CMK (cell line): ENCODE measurements around the gene ZNF524.
"Not testable (repeated sequence)": the region's sequence is repeated elsewhere in the genome, so short reads cannot be mapped to it uniquely, and the experiment has no call there.

ENCODE experiments used
- DNase-seq: peaks from one replicate; pipeline ENCODE4 v3.0.0-alpha.2; 2010; ENCODE audit warnings: low read depth

The ZNF524 gene

DNA sequence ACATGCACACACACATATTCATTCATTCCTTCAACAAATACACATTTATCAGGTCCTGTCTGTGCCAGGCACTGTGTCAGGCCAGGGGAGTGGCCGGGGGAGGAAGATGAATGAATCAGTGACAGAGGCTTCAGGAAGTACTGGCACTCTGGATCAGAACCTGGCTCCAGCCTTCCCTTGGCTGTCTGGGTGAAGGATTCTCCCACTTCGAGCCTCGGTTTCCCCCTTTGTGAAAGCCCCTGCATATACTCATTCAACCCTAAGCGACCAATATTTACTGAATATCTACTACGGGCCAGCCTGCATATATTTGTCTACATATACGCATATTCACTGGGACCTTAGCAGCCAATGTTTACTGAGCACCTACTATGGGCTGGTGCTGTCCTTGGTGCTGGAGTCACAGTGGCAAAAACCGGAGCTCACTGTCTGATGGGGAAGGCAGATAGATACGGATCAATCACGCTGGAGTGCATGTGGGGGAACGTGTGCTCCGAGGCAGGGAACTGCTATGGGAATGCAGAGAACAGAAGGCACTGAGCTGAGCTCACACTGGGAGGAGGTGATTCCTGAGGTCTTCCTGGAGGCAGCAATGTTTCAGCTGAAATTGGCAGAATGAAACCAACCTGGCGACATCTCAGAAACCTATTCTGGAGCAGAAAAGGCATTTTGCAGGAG lies 18.8 kb upstream of the ZNF524 start:
- DNase-seq = no peak

DNA sequence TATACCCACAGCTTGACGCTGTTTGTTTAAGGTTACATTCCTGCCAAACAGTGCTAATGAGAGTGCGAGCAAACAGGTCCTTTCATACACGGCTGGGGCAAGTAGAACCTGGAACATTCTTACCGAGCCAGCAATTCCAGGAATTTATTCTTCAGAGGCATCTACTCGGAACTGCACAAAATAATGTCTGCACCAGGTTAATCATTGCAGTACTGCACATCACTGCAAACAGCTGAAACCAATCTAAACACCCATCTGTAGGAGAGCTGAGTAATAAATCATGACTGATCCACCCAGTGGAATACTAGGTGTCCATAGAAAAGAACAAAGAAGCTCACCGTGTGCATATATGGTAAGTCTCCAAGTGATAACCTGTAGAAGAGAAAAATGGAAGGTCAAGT lies 18.3 kb upstream of the ZNF524 start:
- no peak for DNase-seq

DNA sequence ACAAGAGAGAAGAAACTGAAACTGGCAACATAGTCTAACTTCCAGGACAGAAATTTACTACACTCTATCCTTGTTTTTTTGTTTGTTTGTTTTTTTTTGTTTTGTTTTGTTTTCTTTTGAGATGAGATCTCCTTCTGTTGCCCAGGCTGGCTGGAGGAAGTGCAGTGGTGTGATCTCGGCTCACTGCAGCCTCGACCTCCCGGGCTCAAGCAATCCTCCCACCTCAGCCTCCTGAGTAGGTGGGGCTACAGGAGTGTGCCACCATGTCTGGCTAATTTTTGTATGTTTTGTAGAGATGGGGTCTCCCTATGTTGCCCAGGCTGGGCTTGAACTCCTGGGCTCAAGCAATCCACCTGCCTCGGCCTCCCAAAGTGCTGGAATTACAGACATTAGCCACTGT lies 17.8 kb upstream of the ZNF524 start:
- DNase-seq = not testable (repeated sequence)

DNA sequence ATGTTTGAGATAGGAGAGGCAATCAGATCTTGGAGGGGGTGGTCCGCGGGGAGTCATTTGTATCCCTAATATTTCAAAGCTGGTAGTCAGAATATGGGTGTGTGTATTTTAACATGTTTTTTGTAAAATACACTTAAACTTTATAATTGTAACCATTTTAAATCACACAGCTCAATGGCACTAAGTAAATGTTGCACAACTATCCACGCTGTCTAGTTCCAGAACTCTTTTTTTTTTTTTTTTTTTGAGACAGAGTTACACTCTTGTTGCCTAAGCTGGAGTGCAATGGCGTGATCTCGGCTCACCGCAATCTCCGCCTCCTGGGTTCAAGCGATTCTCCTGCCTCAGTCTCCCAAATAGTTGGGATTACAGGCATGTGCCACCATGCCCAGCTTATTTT lies 16.2 kb upstream of the ZNF524 start:
- DNase-seq = not testable (repeated sequence)

DNA sequence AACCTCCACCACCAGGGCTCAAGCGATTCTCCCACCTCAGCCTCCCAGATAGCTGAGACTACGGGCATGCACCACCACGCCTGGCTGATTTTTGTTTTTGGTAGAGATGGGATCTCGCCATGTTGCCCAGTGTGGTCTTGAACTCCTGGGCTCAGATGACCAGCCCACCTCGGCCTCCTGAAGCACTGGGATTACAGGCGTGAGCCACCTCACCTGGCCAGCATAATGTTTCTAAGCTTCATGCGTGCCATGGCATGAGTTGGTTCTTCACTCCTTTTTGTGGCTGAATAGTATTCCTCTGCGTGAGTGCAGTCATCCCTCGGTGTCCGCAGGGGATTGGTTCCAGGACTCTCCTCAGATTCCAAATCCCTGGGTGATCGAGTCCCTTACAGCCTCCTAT lies 15.2 kb upstream of the ZNF524 start:
- no peak for DNase-seq

DNA sequence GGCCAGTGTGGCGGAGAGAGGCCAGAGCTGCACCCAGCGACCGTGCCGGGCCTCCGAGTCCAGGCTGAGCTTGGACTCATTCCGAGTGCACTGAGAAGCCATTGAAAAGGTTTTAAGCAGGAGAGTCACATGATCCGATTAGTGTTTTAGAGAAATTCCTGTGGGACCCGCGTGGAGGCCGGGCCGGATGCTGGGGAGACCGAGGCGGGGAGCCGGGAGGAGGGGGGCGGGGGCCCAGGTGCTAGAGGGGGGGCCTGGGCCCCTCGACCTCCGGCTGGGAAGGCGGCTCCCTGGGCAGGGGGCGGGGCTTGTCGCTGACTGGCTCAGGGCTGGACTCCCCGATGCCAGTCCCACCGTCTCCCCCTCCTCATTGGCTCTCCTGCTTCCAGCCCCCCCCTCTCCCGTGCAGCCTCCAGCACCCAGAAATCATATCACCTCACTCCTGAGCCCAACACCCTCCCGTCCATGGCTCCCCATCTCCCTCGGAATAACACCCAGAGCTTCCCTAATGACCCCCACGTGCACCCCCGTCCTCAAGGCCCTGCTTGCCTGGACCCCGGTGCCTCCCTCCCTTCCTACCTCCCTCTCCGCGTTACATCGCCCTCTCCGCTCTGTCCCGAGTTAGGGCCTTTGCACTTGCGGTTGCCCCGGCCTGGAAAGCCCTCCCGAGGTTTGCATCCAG lies 14.3 kb upstream of the ZNF524 start:
- DNase-seq = no peak

DNA sequence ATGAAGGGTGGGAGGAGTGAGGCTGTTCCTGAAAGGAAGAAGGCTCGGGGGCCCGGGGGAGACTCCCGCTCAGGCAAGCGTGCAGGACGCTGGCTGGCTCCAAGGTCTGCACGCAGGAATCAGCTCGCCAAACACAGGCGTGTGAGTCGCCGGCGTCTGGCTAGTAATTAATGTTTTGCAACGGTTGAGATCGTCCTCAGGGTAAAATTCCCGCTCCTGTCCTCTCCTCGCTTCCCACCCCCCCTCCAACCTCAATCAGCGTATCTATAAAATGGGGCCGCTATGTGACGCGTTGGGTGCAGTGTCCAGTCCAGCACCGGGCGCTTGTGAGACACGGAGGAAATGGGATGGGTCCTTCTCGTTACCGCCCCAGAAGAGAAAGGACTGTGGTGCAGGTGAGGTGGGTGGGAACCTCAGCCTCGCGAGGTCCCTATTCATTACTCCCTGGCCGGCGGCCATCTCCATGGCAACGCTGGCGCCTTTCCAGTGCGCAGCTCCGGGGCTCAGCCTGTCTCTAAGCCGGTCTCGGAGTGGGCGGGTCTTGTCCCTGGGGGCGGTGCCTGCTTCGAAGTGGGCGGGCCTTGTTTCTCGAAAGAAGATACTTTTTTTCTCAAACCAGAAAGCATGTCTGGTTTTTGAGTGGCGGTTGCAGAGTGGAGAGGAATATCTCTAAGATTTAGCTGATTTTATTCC lies 13.0 kb upstream of the ZNF524 start:
- peak; percentile 81 for DNase-seq

DNA sequence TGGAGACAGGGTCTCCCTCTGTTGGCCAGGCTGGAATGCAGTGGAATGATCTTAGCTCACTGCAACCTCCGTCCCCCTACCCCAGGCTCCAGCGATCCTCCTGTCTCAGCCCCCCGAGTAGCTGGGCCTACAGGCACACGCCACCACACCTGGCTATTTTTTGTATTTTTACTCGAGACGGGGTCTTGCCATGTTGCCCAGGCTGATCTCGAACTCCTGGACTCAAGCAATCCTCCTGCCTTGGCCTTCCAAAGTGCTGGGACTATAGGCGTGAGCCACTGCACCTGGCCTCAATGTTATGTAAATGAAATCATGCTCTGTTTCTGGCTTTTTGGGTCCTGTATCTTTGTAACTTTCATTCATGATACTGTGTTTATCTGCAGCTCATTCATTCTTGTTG lies 11.3 kb upstream of the ZNF524 start:
- DNase-seq = no peak

DNA sequence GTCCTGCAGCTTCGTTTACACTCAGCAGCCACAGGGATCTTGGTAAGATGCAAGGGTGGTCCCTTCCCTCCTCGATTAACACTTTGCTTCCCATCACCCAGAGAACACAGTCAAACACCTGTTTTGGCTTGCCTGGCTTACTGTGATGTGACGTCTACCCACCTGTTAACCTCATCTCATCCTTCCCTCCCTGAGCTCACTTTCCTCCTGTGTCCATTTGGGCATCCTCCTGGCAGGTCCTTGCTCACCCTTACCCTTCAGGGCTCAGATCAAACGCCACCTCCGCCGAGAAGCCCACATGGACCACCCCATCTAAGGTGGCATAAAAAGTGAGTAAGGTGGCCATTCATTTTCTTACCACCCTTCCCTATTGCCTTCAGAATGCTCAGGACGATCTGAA lies 10.0 kb upstream of the ZNF524 start:
- no peak for DNase-seq

DNA sequence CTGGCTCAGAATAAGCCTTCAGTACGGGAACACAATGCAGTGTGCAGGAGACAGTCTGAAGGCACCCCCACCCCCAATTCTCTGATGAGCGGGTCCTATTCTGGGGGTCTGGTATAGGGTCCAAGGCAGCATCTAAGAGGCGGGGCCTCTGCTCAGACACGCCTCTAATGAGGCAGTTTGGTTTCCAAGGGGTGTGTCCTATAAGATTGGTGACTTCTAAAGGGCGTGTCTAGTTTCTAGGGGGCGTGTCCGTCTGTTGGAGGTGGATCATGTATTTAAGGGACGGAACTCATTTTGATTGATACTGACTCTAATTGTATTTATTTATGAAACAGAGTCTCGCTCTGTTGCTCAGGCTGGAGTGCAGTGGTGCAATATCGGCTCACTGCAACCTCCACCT lies 9.5 kb upstream of the ZNF524 start:
- no peak for DNase-seq

DNA sequence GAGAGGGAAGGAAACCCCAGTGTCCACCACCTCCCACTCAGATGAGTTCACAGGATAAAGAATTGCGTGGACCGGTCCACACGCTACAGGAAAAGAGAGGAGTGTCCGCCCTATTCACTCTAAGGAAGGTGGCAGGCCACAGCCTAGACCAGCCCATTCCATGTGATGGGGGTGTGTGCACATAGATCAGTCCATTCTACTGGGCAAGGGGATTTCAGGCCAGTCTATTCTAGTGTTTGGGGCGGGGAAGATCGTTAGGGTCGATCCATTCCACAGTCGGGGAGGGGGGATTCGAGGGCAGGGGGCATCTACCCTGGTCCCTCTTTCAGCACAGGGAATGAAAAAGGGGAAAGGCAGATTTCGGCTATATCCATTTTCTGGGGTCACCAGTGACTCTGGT lies 8.5 kb upstream of the ZNF524 start:
- no peak for DNase-seq

DNA sequence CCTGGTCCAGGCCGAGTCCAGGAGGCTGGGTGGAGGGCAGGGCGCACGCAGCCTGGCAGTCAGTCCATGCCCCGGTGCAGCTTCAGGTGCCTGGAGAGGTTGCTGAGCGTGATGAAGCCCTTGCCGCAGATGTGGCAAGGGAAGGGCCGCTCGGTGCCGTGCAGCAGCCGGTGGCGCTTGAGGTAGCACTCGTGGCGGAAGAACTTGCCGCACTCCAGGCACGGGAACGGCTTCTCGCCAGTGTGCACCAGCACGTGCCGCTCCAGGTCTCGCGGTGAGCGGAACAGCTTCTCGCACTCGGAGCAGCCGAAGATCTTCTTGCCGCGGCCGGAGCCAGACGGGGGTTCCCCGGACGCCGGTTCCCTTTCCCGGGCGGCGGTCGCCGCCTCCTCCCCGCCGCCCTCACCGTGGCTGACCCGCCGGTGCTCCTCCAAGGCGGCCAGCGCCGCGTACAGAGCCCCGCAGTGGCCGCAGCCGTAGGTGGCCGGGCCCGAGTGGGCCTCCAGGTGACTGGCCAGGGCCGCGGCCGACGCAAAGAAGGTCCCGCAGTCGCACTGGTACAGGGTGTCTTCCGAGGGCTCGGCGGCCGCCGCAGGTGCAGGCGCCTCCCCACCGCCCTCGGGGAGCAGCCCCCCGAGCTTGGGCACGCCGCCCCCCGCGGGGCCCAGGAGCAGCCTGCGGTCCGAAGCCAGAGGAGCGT lies 7.5 kb upstream of the ZNF524 start:
- no peak for DNase-seq

DNA sequence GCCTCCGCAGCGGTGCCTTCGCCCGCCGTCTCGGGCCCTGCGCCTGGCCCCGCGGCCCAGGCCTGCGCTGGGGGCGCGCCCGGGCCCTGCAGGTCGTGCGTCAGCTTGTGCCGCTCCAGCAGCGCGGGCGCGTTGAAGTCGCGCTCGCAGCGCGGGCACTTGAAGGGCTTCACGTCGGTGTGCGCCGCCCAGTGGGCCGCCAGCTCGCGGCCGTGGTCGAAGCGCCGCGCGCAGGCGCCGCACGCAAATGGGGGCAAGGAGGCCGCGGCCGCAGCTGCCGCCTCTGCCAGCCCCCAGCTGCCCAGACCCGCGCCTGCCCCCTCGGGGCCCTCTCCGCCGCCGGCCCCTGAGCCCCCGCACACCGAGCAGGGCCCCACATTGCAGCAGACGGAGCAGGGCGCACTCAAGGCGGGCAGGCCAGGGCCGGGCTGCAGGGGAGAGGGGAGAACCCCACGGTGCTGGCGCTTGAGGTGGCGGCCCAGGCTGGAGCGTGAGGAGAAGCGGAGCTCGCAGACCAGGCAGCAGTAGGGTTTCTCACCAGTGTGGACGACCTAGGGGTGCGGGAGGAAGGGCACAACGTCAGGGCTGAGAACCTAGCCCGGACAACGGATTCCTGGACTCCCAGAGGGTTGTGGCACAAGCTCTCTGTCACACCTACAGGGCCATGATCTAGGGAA lies 6.9 kb upstream of the ZNF524 start:
- DNase-seq = no peak

DNA sequence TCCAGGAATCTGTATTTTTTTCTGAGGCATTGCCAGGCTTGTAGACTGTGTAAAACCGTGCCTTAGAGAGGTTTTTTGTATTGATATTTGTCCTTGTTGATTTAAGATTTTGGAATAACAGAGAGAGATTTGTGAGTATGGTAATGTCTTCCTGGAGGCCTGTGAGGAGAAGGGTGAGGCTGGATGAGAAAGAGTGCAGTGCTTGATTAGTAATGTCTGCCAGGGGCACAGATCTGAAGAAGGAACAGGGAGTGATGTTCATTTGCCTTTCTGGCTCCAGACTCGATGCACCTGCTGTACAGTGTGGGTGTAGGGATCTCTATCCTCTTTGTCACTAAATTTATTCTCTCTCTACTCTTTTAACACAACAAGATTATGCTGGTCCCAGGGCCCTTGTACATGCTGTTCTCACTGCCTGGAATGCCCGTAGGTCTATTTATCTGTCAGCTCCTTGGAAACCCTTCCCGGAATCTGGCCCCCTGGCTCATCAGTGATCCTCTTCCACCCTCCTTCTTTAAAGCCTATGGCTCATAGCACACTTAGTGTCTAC lies 5.0 kb upstream of the ZNF524 start:
- no peak for DNase-seq

DNA sequence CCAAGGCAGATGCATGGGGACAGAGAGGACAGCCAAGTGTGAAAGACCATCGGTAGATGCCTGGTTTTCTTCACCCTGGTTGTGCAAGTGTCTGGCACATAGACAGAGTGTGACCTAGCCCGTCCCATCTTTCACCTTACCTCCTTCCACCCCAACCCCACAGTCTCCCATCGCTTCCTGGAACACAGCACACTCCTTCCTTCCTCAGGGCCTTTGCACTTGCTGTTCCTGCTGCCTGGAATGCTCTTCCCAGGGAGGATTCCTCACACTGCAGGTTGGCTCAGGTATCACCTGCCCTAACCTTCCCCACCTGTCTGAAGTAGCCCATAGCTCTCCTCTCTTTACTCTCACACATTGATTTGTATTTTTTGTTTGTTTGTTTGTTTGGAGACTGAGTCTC lies 3.8 kb upstream of the ZNF524 start:
- DNase-seq = no peak

DNA sequence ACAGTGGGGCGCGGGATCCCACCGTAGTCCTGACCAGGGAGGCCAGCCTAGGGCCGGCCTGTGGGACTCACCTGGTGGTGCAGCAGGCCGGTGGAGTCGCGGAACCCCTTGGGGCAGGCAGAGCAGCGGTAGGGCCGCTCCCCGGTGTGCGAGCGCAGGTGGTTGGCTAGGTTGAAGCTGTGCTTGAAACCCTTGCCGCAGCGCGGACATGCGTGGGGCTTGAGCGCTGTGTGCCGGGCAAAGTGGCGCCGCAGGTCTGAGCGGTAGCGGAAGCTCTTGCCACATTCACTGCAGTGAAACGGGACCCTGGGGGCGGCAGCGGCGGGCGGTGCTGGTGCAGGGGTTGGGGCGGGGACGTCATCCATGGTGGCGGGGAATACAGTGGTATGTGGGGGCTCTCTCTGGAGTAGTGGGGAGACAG lies 2.6 kb upstream of the ZNF524 start:
- DNase-seq = no peak

DNA sequence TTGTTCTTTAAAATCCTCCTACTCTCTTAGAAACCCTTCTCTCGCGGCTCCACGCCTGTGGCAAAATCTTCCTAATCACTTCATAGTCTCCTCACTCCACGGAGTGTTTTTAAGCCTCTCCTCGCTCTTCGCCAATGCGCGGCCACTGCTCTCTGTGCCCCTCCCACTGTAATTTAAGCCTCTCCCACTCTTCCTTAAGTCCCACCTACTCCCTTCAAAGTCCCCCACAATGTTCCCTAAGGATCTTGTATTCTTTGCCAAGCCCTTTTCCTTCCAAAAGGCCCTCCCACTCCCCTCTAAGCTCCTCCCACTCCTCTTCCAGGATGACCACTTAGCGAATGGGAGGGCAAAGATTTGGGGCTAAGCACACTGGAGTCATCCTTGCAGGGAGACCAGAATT lies 2.1 kb upstream of the ZNF524 start:
- no peak for DNase-seq

DNA sequence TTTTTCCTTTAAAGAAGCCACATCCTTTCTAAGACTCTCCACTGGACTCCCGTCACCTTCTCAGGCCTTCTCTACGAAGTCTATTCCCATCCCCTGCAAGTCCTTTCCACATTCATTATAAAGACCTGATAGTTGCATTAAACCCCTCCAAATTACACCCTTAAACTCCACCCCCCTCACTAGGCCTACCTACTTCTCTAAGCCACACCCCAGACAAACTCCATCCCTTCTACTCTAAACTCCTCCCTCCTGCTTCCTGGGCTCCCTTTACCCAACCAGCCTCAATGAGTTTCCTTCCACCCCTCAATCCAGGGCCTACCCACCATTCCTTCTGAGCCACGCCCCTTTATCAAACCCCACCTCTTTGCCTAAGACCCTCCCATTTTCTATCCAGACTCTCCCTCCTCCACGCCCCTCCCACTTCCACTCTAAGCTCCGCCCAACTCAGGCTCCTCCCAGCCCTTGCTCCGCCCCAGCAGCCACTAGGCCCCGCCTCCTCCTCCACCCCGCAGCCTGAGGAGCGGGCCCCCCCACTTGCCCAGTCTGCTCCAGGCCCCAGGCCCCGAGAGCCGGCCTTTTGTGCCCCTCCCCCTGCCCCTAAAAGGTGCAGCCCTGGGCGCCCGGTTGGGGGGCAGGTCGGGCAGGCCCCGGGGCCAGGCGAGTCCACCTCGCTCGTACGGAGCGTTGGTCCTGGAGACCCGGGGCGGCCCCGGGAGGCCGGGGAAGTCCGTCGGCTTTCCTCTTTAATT lies 1.2 kb upstream of the ZNF524 start:
- DNase-seq = peak; percentile 95

DNA sequence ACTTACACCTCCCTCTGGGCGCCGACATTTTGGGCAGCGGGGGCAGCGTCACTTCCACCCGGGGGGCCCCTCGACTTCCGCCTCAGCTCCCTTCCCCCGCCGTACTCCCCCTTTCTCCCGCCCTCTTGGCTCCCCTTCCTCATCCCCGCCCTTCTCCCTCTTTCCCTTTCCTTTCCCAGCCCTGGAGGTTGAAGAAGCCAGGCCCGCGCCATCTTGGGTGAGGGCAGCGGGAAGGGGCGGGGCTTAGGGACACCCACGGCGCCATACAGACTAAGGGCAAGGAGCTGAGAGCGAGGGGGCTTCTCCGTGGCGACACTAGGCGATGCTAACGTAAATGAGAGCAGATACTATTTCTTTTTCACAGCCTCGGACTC lies 633 bp upstream of the ZNF524 start, which contains the start of gene FIZ1:
FIZ1 (minus strand) TSS at position 50 of the 374 bp plus-strand sequence. CDS start 1,652 bp downstream, outside the sequence.
- peak; percentile 100 for DNase-seq

DNA sequence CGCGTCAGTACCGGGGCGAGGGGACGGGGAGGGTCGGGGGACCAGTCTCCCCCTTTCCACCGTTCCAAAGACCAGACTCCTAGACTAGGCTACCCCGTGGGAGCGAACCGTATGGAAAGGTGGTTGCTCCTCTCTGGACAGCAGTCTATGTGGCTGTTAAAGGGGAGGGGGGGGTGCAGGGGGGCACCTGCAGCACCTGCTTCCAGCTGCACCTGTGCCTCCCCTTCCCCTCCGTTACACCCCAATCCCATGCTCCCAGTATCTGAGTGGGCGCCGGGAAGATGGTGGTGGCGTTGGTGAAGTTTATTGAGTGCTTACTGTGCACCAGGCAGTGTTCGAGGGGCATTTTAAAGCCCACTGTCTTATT lies 557 bp downstream of the ZNF524 start:
- no peak for DNase-seq

DNA sequence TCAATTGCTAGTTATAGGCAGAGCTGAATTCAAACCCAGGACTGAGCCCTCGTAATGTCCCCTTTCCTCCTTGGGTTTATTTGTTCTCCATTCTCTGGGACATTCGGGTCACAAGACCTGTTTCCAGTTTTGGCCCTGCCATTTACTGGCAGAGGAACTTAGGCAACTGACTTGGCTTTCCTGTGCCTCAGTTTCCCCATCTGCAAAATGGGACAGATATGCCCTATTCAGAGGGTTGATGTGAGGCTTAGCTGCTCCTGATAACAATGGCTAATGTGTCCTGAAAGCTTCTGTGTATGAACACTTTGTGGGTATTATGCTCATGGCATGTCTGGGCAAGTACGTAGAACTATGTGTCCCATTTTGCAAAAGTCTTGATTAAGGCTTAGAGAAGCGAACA lies 996 bp downstream of the ZNF524 start:
- no peak for DNase-seq
